ENCODE results near the gene MFAP2. TPM values are rescaled to one million over a fixed set of nuclear protein-coding genes. Genes with fewer than 3 reads are reported as not detected.

MFAP2 gene
- total RNA-seq, 1 donor from 2014 or later, result not detected

DNA sequence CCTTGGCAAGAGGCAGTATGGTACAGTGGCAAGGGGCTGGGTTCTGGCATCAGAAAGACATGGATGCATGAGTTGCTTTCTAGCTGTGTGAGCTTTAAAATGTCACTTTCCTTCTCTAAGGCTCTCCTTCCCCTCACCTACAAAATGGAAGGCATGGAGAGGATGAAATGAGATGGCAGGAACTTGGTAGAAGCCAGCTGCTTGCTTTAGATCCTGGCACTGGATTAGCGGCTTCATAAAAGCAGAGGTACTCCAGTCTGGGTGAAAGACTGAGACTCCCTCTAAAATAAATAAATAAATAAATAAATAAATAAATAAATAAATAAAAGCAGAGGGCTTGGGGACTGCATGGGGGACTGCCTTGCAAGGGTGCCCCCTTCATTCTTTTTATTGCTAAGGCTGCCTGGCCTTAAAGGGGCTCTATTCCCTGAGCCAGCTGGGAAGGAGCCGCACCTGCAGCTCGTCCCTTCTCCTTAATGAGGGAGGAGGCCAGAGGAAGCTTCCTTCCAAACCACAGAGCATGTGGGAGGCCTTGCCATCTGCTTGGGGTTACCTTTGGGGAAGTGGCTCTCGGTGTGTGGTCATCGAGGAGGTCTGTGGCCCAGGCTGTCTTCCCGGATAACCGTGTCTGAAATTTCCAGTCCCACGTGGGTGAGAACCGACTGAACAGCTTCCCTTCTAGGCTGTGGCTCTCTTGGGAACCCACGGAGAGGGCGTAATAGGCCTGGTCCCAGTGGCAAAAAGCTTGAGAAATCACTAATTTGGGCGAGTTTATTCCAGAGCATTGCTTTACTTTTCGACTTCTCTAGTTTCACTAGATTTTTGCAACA lies 33.3 kb upstream of the MFAP2 start:
- Mint-ChIP-seq H3K4me1 (peaks cover 18% of the 10 kb centered on the region), H3K27me3 (no peaks in the 10 kb centered on the region), H3K36me3 (ENCODE audit: low read depth) (peaks cover 6% of the 10 kb centered on the region), H3K9me3 (no peaks in the 10 kb centered on the region), H3K4me3 (no peak overlapping the region), H3K27ac (peak overlapping the region; percentile 20)
- no peak for DNase-seq
- intact Hi-C loops (cut with micrococcal nuclease), result loop anchor here (5.0 kb wide), 1 partner anchor 101 kb away; no protein-coding TSS in a partner anchor

DNA sequence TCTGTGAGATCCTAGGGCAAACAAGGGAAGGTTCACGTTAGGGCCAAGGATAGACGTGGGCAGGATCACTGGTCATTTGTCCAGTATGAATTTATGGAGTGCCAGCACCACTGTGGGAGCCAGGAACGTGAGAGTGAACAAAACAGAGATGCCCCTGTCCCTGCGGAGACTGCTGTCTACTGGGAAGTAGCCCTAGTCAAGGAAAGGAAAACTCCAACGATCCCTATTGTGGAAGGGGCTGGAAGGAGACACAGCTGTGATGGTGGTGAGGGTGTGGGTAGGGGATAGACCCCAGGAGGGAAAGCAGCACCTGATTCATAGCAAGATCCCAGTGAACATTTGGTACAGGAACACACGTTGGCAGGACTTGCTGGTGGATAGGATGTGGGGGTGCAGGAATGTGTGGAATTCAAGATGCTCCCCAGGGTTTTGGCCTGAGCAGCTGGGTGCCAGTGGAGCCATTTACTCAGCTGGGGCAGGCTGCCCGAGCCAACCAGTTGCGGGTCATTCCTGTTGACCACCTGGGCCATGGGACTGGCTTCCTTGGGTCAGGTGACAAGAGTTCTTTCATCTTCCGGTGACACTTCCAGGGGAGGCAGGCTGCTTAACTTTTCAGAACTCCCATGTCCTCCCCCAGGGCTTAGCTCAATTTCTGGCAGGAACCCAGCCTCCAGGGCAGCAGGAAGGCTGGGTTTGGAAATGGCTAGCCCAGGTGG lies 32.5 kb upstream of the MFAP2 start:
- Mint-ChIP-seq H3K27ac (no peak overlapping the region), H3K36me3 (ENCODE audit: low read depth) (peaks cover 1% of the 10 kb centered on the region), H3K4me1 (peaks cover 18% of the 10 kb centered on the region), H3K27me3 (no peaks in the 10 kb centered on the region), H3K9me3 (no peaks in the 10 kb centered on the region), H3K4me3 (no peak overlapping the region)
- no peak for DNase-seq
- intact Hi-C loops (cut with micrococcal nuclease), result loop anchor here (1.0 to 5.0 kb wide), 2 partner anchors 41 to 101 kb away; partner anchors contain the start of gene SDHB

GRCh38 chr1:17011439-17012307 lies 31.3 kb upstream of the MFAP2 start, which contains the start of gene ATP13A2:
TSS of gene ATP13A2 (minus strand) at chr1:17011928. CDS start at chr1:17011738, 190 bp downstream.
- intact Hi-C loops (cut with micrococcal nuclease), result loop anchor here (1.0 to 5.0 kb wide), 2 partner anchors 43 to 99 kb away; partner anchors contain the start of gene SDHB
- Mint-ChIP-seq H3K27ac (peak within 1 kb of the TSS; percentile 68), H3K27me3 (no peaks in the 10 kb centered on the region), H3K9me3 (no peaks in the 10 kb centered on the region), H3K4me1 (peaks cover 18% of the 10 kb centered on the region), H3K36me3 (ENCODE audit: low read depth) (peaks cover 1% of the 10 kb centered on the region), H3K4me3 (peak within 1 kb of the TSS; percentile 86)
- DNase-seq, result peak; percentile 96

GRCh38 chr1:17011092-17011438 lies 30.6 kb upstream of the MFAP2 start:
- peaks cover 18% of the 10 kb centered on the region for H3K4me1 Mint-ChIP-seq
- intact Hi-C loops (cut with micrococcal nuclease), result loop anchor here (5.0 kb wide), 1 partner anchor 99 kb away; no protein-coding TSS in a partner anchor
- H3K36me3 Mint-ChIP-seq (ENCODE audit: low read depth), result no peaks in the 10 kb centered on the region
- H3K27me3 Mint-ChIP-seq, result no peaks in the 10 kb centered on the region
- DNase-seq, result peak; percentile 60
- no peaks in the 10 kb centered on the region for H3K9me3 Mint-ChIP-seq
- H3K4me3 Mint-ChIP-seq, result peak overlapping the region; percentile 86
- peak overlapping the region; percentile 68 for H3K27ac Mint-ChIP-seq

DNA sequence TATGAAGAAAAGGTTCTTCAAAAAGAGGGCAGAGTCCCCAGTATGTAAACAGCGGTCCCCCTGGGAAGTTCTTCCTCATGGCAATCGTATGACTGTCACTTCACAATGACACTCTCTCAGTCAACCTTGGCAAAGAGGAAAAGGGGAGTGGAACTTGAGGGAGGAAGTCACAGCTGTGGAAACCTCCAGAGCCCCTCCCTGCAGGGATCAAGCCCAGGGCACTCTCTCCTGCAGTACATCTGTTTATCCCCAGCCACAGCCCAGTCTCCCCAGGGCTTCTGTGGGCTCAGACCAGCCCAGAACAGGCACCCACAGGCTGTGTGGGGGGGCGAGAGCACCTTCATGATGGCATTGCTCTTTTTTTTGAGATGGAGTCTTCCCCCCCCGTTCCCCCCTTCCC lies 29.3 kb upstream of the MFAP2 start:
- DNase-seq, result no peak
- Mint-ChIP-seq H3K9me3 (no peaks in the 10 kb centered on the region), H3K27me3 (no peaks in the 10 kb centered on the region), H3K27ac (no peak overlapping the region), H3K4me3 (peak overlapping the region; percentile 86), H3K36me3 (ENCODE audit: low read depth) (no peaks in the 10 kb centered on the region), H3K4me1 (peaks cover 18% of the 10 kb centered on the region)
- intact Hi-C loops (cut with micrococcal nuclease), result loop anchor here (5.0 kb wide), 1 partner anchor 97 kb away; no protein-coding TSS in a partner anchor

GRCh38 chr1:17008208-17008855 lies 27.9 kb upstream of the MFAP2 start:
- Mint-ChIP-seq H3K36me3 (ENCODE audit: low read depth) (peaks cover 9% of the 10 kb centered on the region), H3K9me3 (no peaks in the 10 kb centered on the region), H3K4me3 (no peak overlapping the region), H3K4me1 (peaks cover 16% of the 10 kb centered on the region), H3K27ac (no peak overlapping the region), H3K27me3 (no peaks in the 10 kb centered on the region)
- DNase-seq, result no peak
- intact Hi-C loops (cut with micrococcal nuclease), result no loop called here

DNA sequence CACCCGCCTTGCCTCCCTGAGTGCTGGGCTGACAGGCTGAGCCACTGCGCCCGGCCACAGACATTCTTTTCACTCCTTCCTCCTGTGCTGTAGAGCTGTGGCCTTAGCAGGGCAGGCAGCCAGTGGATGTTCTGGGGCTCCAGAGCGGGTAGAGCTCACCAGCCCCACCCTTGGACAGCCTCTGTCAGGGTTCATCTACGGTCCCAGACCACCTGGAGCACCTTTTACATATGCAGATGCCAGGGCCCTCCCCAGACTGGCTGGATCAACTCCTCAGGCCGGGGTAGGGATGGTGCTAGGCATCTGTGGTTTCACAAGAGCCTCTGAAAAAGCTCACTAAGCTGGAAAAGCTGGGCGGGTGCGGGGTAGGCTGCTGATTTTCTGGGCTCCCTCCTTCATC lies 26.7 kb upstream of the MFAP2 start:
- H3K4me3 Mint-ChIP-seq, result no peak overlapping the region
- H3K4me1 Mint-ChIP-seq, result peaks cover 15% of the 10 kb centered on the region
- intact Hi-C loops (cut with micrococcal nuclease), result no loop called here
- H3K27ac Mint-ChIP-seq, result no peak overlapping the region
- H3K27me3 Mint-ChIP-seq, result no peaks in the 10 kb centered on the region
- H3K36me3 Mint-ChIP-seq (ENCODE audit: low read depth), result peaks cover 10% of the 10 kb centered on the region
- no peaks in the 10 kb centered on the region for H3K9me3 Mint-ChIP-seq
- no peak for DNase-seq

DNA sequence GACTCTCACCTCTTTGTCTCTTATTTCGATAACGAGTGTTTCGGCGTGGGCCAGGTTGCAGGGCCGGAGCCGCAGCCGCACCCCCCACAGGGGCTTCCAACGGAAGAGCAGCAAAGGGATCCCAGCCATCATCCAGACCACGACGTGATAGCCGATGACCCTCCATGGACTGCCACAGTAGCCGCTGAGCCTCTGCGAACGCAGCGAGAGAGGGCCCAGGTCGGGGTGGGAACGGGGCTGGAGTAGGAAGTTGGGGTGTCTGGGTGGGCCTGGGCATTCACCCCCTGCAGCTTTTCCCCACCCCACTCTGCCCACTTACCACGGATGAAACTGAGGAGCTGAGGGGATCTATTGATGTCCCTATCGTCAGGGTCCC lies 24.9 kb upstream of the MFAP2 start:
- no peak for DNase-seq
- intact Hi-C loops (cut with micrococcal nuclease), result no loop called here
- H3K36me3 Mint-ChIP-seq (ENCODE audit: low read depth), result peaks cover 14% of the 10 kb centered on the region
- H3K9me3 Mint-ChIP-seq, result no peaks in the 10 kb centered on the region
- H3K4me1 Mint-ChIP-seq, result peaks cover 4% of the 10 kb centered on the region
- no peaks in the 10 kb centered on the region for H3K27me3 Mint-ChIP-seq
- no peak overlapping the region for H3K4me3 Mint-ChIP-seq
- H3K27ac Mint-ChIP-seq, result no peak overlapping the region

DNA sequence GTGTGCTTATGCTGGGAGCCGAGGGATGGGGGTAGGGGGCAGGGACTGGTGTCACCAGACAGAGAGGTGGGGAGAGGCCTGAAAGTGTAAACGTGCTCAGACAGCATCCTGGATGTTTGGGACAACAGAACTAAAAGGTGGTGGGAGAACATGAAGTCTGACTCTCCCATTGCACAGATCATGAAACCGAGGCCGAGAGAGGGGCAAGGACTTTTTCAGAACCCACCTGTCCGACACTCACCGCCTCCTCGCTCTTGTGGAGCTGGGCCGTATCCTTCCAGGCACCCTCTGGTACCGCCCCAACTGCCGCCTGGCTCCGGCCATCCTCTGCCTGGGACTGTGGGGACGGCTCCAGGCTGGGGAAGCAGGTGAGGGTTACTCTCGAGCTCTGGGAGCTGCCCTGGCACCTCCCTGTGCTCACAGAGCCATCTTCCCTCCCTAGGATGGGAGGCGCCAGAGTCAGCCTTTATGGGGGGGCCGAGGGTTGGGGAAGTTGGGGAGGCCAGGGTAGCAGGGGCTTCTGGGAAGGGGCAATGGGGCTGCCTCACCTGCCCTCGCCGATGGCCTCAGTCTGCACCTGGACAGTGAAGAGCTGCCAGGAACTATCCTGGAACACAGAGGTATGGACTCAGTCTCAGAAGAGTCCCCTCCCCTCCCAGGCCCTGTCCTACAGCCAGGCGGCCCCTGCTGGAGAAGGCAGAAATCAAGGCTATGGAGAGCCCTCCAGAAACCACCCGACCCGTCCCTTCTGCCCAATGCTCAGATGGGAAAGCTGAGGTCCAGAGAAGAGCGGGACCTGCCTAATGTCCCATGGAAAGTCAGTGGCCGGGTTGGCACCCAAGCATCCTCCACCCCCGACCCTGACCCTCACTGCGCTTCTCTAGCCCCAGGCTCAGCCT lies 24.3 kb upstream of the MFAP2 start:
- no peak overlapping the region for H3K27ac Mint-ChIP-seq
- H3K4me3 Mint-ChIP-seq, result no peak overlapping the region
- no peak for DNase-seq
- H3K36me3 Mint-ChIP-seq (ENCODE audit: low read depth), result peaks cover 15% of the 10 kb centered on the region
- H3K4me1 Mint-ChIP-seq, result no peaks in the 10 kb centered on the region
- intact Hi-C loops (cut with micrococcal nuclease), result no loop called here
- H3K27me3 Mint-ChIP-seq, result no peaks in the 10 kb centered on the region
- no peaks in the 10 kb centered on the region for H3K9me3 Mint-ChIP-seq

- no peak for DNase-seq
- no peaks in the 10 kb centered on the region for H3K9me3 Mint-ChIP-seq
- no peaks in the 10 kb centered on the region for H3K4me1 Mint-ChIP-seq
- peaks cover 23% of the 10 kb centered on the region for H3K36me3 Mint-ChIP-seq (ENCODE audit: low read depth)
- H3K27ac Mint-ChIP-seq, result no peak overlapping the region
- no peaks in the 10 kb centered on the region for H3K27me3 Mint-ChIP-seq
- intact Hi-C loops (cut with micrococcal nuclease), result no loop called here
- H3K4me3 Mint-ChIP-seq, result no peak overlapping the region
Measured at GRCh38 chr1:17002524-17002902, 22.1 kb upstream of the MFAP2 start.

- H3K9me3 Mint-ChIP-seq, result no peaks in the 10 kb centered on the region
- H3K27me3 Mint-ChIP-seq, result no peaks in the 10 kb centered on the region
Measured at GRCh38 chr1:17001760-17002523, 21.5 kb upstream of the MFAP2 start.

GRCh38 chr1:16999863-17000262 lies 19.4 kb upstream of the MFAP2 start:
- intact Hi-C loops (cut with micrococcal nuclease), result no loop called here
- DNase-seq, result no peak
- Mint-ChIP-seq H3K4me3 (no peak overlapping the region), H3K4me1 (no peaks in the 10 kb centered on the region), H3K9me3 (no peaks in the 10 kb centered on the region), H3K27me3 (no peaks in the 10 kb centered on the region), H3K27ac (no peak overlapping the region), H3K36me3 (ENCODE audit: low read depth) (peaks cover 26% of the 10 kb centered on the region)

More at GRCh38 chr1:17001760-17002523, 21.5 kb upstream of the MFAP2 start:
- H3K4me3 Mint-ChIP-seq, result no peak overlapping the region
- H3K36me3 Mint-ChIP-seq (ENCODE audit: low read depth), result peaks cover 23% of the 10 kb centered on the region
- DNase-seq, result no peak
- intact Hi-C loops (cut with micrococcal nuclease), result no loop called here
- H3K27ac Mint-ChIP-seq, result no peak overlapping the region
- no peaks in the 10 kb centered on the region for H3K4me1 Mint-ChIP-seq

All from activated CD4-positive, alpha-beta T cell treated with anti-CD3 and anti-CD28 coated beads, Interleukin-2, amount 10 ng/mL, durations not matched to agents 24 days and 14 days (primary cell).